TTC549 (cell line): ENCODE results near the gene CTTN.

Experiments
- FAIRE-seq: peaks from 2 replicates; lab custom pipeline; 2012; peaks lifted over from hg19 to GRCh38; lab: Jason Lieb, UNC

Gene CTTN

DNA sequence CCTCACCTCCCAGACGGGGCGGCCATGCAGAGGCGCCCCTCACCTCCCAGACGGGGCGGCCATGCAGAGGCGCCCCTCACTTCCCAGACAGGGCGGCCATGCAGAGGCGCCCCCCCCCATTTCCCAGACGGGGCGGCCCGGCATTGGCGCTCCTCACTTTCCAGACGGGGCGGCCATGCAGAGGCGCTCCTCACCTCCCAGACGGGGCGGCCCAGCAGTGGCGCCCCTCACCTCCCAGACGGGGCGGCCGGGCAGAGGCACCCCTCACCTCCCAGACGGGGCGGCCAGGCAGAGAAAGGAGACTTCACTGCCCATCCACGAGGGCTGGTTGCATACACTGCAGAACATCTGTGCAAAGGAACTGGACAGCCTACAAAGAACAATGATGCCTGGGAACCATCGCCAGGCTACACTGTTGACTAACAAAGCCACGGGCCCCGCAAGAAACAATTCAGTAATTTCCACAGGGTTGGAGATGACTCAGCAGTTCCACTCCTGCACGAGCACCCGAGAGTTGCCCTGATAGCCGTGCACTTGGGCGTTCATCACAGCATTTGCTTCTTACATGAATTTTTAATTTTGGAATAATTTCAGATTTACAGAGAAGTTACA lies 58.7 kb downstream of the CTTN start:
- FAIRE-seq: no peak

DNA sequence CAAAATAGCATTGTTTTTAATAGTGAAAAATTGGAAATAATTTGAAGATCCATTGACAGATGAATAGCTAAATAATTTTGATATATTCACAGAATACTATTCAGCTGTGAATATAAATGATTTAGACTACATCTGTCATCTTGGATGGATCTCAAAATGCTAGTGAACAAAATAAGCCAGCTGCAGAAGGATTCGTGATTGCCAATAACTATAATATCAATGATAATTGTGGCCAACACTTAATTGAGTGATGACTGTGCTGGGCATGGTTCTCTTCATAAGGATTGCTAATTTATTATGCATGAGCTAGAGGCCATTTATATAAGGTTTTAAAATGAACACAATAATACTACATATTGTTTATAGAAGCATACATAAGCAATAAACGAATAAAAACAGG lies 60.4 kb downstream of the CTTN start:
- FAIRE-seq: no peak

DNA sequence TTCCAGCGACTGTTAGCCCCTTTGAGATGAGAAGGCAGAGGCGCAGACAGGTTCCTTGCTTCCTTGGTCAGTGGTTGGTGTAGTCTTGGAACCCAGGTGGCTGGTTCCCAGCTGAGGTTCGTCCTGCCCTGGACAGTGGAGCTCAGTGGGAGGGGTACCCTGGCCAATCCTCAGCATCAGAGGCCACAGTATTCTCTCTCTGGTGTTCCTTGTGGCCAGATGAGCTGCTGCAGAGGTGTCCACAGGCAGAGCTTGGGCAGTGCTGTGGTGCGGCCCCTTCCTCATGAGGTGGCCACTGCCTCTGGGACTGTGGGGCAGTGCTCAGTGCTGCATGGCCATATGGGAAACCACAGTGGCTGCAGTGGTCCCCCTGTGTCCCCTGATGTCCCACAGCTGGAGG lies 61.8 kb downstream of the CTTN start:
- FAIRE-seq: no peak

DNA sequence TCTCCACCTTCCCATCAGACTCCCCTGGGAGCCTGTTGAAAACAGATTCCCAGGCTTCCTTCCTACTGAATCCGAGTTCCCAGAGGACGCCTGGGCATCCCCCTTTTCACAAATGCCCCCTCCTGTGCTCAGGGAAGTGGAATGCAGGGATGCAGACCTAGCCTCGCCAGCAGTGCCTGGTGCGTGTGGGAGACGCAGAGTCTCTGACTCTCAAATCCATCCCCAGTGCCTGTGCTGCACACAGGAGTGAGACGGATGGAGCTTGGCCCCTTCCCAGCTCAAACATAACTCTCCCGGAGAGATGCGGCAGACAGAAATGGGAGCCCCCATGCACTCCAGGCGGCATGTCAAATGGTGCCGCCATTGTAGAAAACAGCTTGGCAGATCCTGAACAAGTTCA lies 62.6 kb downstream of the CTTN start:
- FAIRE-seq: no peak

DNA sequence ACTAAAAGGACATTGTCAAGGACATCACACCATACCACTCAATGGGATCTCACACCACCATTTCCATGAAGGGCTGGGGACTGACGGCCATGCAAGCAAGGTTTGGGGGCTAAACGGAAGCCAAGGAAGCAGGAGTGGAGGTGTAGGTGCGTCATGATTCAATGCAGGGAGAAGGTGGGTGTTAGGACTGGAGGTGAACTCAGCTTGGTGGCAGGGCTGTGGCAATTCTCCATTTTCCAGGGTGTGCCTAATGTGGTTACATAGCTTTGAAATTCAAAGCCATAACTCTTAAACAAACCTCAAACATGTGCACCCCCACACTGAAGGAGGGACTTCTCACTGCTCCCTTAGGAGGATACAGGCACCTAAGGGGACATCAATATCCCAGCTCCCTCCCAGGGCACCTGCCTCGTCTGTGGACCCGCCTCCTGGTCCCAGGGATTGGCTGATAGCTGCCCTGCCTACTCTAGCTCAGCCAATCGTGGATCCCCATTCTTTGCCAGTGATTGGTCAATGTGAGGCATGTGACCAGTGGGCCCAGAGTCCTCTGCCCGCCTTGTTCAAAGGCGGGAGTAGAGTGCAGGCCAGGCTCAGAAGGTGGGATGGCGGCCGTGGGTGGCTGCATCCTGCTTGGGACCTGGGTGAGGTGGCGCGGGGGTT lies 64.6 kb downstream of the CTTN start:
- no peak for FAIRE-seq

DNA sequence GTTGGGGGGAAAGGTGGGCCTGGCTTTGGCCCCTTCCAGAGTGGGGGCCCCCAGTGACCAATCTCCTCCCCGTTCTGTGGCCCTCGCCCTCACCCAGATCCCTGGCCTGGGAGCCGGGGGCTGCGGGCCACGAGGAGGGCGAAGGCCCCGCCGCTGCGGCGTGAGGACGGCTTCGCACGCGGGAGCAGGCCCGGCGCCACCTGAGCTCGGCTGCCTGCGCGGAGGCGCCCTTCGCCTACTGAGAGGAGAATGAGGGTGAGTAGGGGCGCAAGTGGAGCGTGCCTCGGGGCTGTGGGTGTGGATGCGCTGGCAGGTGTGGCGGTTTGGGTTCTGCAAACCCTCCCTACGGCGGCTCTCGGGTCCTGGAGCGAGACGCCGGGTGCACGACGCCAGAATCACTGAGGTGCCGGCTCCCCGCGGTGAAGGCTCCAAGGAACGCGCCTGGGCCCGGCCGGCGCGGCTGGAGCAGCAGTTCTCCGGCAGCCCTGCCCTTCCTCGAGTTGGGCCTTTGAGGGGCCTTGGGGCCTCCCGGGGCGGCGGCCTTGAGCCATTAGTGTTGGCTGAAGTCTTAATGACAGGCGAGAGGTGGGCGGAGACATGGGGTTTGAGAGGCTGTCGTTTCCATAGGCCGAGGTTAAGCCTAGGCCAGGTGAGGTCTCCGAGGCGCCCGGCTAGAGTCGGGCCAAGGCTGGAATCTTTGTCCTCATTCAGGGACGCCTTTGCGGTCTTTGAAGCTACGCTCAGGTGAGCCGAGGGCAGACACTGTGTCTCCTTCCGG lies 65.3 kb downstream of the CTTN start:
- no peak for FAIRE-seq

DNA sequence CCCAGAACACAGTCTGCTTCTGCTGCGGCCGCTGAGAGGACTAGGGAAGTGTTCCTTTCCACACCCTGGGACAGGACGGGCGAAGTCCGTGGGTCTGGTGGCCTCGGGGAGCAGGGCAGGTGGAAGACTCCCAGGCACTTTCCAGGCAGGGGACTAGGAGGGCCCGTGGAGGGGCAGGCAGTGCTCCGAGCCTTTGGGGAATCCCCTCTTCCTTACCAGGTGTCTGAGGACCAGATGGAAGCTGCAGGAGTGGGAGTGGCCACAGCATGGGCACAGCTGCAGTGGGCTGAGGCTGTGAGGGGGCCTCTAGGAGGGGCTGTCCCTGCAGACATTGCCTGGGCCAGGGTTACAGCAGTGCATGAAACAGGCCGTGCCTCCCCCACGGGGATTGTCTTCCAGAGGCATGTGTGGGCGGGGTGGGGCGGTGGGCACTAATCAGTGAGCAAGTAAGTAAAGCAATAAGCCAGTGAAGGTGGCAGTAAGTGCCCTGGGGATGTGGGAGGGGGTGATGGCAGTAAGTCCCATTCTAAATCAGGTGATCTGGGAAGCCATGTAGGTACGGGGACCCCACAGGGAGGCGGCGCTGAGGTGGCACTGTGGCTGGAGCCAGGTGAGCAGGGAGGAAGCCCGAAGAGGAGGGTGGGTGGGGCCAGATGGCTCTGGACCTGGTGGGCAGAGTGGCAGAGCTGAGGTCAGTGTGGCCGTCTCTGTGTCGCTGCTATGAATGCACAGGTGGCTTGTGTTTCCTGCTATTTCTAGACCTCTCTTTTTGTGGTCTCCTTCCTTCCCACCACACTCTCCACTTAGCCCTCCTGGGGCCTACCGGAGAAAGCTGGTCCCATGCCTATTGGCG lies 66.4 kb downstream of the CTTN start:
- no peak for FAIRE-seq

DNA sequence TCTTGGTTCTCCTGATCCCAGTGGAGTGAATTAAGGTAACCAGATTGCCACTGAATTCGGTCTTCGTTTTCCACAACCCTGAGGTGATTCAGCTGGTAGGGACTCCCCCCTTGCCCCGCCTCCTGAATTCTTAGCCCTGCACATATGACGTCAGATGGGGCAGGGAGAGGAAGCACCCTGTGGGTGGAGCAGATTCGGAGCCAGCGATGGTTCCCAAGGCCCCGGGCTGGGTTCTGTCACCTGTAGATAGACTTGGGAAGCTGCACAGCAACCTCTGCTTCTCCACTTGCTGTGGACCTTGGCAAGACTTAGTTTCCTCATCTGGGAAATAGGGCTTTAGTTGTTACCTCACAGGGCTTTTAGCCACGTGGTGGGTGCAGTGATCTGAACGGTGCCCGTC lies 67.8 kb downstream of the CTTN start:
- FAIRE-seq: no peak

DNA sequence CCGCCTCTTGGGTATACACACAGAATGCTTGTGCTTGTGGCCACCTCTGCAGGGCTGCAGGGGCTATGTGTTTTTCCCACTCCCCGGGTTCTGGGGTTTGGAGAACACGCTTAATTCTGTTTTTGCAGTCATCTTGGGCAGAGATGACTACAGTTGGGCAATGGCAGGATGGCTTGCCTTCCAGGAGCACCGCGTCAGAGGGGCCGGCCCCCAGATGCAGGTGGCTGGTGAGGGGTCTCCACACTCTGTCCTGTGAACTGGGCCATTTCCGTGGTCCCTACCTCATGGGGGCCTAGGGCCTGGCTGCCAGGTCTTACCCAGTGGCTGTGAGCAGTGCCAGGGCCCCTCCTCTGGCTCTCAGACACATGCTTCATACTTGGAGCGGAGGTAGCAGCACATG lies 68.3 kb downstream of the CTTN start:
- no peak for FAIRE-seq

DNA sequence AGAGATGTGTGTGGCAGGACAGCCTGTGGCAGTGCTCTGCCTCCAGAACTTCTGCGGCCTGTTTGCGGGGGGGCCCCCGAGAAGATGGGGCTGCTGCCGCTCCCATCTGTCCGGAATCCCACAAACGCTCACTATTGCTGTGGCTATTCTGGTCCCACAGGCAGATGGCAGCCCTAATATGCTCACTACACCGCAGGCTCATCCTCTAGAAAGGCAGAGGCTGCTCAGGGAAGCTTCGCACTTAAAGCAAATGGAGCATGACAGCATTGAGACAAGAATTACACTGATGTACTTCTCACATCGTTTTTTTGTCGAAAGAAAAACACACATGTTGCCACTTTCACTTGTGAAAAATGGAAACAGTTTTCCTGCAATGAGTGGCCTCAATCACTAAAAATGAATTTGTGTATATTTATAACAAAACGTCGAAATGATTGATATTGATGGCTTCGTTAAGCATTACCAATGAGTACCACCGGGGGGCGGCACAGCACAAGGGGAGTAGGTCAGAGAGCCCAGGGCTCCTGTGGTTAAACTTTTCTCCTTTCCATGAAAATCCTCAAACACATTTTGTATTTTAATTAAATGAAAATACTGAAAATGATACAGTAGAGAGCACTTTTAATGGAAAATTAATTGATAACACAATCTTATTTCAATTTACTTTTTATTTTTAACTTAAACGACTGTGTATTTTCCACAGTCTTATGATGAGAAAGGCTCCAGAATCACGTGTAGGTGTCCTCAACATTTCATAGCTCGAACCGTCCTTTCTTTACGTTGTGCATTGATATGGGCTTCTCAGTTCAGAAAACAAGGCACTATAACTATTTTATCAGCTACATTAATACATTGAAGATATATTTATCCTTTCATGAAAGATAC lies 69.1 kb downstream of the CTTN start:
- FAIRE-seq: no peak

DNA sequence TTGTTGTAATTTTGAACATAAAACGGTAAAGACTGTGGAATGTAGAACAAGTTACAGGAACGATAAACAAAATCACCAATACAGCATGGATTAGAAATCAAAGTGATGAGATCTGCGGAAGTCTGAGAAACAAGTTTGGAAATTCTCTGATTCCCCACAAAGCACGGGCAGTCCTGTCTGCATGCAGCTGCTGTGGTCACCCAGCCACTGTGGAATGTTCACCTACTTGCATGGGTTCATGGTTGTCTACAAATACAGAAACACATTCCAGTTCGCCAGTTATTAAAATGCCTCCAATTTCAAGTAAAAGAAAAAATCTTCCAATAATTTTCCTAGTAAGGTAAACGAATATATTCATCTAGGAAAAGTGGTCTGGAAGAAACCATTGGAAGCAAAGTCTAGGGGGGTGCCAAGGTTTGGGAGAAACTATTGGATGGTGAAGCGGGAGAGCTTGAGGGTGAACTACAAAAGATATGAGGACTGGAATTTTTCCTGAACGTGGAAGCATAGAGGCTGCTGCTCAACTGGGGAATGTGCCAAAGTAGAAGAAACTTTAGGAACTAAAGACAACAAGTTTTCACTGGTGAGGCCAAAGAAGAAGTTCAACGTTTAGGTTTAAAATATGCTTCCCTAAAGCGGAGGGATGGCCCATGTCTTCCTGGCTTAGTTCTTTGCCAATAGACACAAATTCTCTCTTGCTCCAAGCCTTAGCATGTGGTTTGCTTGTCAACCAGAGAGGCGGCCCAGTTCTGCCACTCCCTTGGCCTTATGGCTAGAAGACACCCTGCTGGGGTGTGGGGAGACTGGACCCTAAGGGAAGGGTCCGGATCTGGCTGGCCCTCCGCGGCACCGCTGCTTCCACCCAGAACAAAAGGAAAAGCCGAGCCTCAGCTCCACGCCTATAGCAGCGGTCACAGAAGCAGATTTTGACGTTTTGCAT lies 70.2 kb downstream of the CTTN start:
- FAIRE-seq: no peak

DNA sequence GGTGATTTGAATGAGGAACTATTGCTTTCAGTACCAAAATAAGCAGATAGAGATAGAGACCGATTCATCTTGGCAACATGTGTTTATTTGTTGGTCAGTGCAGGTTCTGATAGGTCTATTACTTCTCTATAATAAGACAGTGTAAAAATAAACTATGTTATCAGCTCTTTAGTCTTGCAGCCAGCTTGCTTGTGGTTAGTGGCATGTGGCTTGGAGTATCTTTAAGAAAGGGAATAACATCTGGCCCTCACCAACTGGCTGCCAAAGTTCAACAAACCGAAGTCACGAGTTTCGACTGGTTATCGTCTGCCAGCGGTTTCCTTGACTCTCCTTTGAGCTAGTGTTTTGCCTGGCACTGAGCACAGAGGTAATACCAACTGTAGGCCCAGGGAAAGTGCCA lies 71.8 kb downstream of the CTTN start:
- no peak for FAIRE-seq

DNA sequence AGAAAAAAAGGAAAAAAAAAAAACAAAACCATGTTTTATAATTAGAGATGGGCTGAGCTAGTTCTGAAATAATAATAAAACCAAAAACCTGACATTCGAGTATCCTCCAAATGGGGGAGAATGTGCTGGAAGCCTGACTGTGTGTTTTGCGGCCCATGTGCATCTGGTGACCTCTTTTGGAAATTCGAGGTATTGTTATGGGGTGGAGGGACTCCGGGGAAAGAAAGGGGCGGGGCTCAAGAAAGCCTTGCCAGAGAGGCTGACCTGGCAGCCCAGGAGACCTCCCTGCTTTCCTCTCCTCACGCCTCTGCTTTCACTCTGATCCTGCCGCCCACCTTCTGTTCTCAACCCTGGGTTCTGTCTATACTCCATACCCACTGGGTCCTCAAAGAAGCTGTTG lies 72.9 kb downstream of the CTTN start:
- peak; percentile 68 for FAIRE-seq

DNA sequence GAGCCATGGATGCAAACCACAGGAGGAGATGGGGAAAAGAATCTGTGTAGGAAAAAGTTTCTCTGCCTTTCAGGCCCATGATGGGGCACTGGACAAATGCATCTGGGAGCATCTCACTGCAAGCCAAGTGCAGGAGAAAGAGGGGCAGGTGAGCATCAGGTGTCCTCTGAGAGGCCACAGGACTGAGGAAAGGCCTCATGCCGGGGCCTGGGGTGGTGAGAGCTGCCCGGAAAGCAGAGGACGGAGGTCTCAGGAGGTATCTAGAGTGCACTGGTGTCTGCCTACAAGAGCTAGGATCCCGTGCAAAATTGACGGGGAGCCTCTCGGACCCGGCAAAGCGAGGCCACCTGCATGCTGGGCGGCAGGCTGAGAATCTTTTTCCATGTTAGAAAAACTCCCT lies 73.9 kb downstream of the CTTN start:
- no peak for FAIRE-seq

DNA sequence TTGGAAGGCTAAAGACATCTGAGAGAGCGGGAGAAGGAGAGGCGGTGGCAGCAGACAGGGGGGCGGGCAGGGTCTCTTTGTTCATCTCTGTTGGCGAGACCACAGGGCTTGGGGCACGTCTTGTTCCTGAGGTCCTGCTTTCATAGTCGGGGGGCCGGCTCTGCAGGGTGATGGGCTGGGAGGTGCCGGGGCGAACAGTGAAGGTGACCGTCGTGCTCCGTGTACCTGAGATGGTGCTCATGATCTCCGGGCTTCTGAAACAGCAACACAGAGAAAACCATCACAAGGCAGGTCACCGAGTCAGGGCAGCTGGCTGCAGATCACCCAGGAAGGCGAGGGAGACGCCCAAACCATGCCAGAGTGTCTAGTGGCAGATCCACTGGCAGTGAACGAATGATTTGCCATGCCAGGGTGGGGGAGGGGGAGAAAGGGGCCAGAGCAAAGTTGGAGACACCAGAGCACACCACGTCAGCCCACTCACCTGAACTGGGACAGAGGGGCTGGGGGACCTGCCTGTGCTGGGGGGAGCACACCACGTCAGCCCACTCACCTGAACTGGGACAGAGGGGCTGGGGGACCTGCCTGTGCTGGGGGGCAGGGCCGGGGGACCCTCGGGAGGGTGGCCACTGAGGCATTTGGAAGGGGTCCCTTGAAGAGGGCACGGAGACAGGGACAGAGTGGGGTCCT lies 75.0 kb downstream of the CTTN start:
- no peak for FAIRE-seq

DNA sequence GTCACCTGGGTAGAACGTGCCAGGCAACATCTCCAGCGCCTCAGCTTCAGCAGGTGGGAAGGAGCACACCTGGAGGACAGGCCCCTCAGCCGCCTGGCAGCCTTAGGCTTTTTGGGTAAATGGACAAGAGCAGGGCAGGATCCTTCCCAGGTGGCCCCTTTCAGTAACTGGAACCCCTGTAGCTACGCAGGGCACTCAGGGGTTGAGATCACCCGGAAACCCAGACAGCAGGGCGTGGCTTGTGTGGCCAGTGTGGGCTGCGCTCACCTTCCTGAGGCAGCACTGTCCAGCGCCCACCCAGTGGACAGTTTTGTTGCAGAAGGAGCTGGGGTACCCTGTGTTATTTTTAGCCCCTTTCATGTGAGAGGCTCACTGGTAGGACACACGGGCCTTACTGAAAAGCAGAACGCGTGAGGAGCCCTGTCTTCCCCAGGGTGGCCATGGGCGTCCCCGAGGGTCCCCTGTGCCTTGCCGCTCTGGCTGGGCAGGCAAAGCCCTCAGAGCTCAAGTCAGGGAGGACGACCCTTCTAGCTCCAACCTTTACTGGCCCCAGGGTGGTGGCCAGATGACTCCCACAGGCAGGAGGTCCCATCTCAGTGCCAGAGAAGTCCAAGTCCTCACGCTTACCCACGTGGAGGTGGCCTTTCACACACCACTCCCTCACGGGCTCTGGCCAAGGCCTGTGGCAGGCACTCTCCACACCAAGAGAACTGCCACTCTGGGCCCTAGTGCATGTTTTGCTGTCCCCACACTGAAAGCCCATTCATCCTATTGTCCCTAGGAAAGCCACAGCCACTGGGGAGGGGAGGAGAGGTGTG lies 75.8 kb downstream of the CTTN start:
- no peak for FAIRE-seq

DNA sequence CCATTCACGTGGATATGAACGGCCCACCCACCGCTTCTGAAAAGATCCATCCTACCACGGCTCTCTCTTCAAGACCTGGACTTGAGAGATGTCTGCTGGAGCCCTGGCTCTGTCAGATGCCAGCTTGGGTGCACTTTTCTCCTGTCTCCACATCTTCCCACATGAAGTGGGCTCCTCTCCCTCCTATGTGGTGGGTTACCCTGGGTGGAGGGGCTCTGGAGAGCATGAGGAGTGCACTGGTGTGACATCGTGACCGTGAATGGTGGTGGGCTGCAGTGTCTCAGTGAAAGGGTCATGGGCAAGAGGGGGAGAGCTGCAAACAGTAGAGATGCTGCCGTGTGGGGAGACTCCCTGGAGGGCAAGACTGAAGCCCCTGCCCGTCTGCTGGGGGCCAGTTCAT lies 76.4 kb downstream of the CTTN start:
- no peak for FAIRE-seq

DNA sequence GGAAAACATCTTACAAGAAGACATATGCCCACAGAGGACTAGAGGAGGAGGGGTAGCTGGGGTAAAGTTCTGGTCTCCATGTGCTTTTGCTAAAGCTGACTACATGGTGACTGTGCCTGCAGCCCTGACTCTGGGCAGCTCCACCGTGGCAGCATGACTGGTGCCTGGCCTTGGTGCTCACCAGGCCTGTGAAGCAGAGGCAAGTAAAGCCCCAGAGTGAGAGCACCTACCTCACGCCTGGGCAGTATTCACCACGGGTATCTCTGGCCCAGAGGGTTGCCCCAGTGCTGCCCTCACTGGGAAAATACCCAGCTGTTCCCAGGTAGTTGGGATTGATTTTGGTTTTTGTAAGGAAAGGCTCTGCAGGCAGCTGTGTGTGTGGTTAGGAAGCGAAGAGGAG lies 78.3 kb downstream of the CTTN start:
- no peak for FAIRE-seq

DNA sequence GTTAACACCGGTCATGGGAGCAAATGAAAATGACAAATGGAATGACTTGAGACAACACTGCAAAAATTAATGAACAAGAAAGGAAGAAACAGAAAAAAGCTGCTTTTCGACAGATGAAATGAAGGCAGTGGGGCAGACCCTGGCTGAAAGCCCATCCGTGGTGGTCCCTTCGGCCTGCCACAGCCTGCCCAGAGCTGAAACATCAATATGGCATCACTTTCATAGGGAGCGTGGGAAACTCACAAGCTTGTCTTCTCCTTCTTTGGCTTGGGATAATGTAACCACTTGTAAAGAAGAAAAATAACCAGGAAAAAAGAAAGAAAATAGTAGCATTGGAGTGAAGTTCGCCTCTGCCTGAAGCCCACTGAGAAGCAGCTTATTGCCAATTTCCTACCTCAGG lies 78.8 kb downstream of the CTTN start:
- FAIRE-seq: no peak
